Middle frontal gyrus (tissue), 1 donor: ENCODE data around the gene RPS4Y2.

Experiments used
- DNase-seq: peaks from one replicate; pipeline ENCODE4 v3.0.0-alpha.2; 2015; ENCODE audit warnings: low spot score; ENCODE audit errors: extremely low spot score

RPS4Y2 gene

GRCh38 chrY:20755808-20756207 is at the start of gene RPS4Y2:
Gene RPS4Y2, plus strand, starts transcription at chrY:20756108. Its CDS starts 56 bp downstream, at chrY:20756164.
- DNase-seq = no peak

- no peak for DNase-seq
Observed at GRCh38 chrY:20714391-20714790, 41.5 kb upstream of the RPS4Y2 start.

DNA sequence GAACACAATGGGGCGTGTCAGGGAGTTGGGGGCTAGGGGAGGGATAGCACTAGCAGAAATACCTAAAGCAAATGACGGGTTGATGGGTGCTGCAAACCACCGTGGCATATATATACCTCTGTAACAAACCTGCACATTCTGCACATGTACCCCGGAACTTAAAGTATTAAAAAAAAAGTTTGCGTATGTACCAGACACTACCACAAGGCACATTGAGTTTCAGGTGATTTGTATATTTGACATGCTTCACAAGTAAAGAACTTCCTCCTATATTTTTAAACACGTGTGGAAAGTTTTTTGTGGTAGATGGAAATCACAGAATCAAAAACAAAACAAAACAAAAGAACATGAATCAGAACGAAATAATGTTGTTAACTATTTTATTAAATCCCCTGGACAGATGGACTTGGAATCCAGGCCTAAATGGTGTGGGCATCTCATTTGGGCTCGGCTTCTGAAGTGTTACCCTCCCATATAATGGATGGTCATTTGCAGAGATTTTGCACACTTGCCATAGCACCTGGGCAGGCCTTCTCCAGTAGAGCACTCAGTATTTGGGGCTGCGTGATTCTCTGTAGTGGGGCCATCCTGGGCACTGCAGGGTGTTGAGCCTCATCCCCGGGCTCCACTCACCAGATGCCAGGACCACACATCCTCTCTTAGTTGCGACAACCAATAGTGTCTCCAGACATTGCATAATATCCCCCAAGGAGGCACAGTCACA is 29.6 kb upstream of the RPS4Y2 start:
- no peak for DNase-seq

DNA sequence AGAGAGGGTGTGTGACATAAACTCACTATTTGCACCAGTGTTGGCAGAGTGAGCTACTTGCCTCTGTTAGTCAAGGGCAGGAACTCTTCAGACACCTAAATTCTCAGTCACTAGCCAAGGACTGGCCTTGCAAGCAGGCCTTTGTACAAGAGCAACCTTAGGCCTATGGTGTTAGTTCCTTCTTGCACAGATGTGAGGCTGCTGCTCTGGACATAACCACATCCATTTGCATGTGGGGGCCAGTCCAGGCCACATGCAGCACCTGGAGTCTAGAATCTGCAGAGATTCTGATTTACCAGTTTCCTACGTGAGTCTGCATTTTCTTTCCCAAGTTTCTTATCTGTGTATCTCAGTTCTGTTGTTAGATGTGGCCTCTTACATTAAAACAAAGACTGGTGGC is 20.7 kb upstream of the RPS4Y2 start:
- no peak for DNase-seq

- DNase-seq = no peak
Observed at GRCh38 chrY:20739806-20740205, 16.1 kb upstream of the RPS4Y2 start.

DNA sequence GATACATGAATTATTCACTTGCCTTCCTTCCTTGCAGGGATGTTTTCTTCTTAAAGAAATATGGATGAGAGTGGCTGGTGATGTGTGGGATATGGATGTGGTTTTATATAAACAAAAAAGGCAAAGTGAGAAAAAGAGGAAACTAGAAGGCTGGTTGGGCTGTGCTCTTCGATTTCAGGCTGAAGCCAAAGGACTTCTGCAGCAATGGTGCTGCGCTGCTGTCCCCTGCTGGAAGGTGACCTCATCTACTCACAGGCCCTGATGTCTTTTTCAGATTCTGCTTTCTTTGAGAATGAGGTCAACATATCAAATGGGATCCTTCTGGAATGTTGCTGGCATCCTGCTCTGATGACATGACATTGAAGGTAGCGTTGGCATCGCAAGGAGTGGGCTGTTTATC is 15.3 kb upstream of the RPS4Y2 start:
- DNase-seq = no peak

DNA sequence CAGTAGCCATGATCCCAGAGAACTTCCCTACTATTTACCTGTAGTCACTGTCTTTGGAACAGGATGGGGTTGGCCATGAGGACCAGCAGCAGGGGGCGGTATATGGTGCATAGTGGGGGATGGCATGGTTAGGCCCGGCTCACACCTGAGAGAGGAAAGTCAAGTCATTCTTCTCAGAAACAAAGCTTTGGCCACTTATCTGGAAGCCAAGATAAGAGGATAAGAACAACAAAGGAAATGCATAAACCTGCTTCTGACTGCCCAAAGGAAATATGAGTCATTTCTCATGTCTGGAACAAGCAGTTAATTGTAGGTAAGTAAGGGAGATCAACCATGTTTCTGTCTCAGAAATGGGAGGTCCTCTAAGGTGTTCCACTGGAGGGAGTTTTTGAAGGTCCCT is 10.8 kb upstream of the RPS4Y2 start:
- no peak for DNase-seq

DNA sequence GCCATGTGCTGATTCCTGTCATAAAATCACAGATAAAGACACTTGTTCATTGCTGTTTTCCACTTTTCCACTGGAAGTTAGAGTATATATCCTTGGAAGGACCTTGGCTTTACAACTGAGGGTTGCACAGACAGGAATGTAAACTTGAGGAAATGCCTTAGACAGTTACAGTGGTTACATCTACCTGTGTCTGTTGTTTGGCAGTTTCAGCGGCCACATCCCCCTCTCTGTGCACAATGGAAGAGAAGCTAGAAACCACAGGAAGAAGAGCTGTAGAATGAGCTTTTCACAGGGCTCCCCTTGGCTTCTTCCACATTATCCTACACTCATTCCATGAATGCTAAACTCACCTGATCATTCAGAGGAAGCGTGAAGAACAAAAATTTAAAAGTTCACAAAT is 9.0 kb upstream of the RPS4Y2 start:
- no peak for DNase-seq

DNA sequence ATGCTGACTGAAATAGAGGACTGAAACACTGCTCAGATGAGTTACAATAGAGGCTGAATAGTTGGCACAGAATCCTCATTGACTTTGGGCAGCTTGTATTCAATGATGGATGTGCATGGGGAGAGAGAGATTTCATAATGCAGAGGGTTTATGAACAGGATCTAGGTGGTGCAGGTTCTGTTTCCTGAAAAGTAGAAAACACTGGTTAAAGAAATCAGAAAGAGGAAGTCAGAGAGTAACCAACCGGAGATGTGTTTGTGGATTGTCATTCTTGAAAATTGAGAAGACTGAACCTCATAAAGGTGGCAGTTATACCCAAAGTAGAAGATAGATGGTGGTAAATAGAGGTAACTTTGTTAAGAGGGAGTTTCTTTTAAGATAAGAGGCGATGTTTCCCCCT is 8.0 kb downstream of the RPS4Y2 start:
- no peak for DNase-seq

GRCh38 chrY:20765117-20765516 is 9.2 kb downstream of the RPS4Y2 start:
- DNase-seq = no peak

DNA sequence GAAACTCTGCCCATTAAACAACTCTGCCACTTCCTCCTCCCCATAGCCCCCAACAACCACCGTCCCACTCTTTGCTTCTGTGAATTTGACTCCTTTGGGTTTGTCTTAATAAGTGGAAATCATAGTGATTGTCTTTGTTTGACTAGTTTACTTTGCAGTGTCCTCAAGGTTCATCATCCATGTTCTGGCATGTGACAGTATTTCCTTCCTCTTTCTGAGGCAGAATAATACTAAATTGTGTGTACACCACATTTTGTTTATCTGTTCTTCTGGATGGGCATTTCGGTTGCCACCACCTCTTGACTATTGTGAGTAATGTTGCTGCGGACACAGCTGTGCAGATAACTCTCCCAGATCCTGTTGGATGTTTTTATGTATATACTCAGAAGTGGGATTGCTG is 14.8 kb downstream of the RPS4Y2 start:
- DNase-seq = no peak

DNA sequence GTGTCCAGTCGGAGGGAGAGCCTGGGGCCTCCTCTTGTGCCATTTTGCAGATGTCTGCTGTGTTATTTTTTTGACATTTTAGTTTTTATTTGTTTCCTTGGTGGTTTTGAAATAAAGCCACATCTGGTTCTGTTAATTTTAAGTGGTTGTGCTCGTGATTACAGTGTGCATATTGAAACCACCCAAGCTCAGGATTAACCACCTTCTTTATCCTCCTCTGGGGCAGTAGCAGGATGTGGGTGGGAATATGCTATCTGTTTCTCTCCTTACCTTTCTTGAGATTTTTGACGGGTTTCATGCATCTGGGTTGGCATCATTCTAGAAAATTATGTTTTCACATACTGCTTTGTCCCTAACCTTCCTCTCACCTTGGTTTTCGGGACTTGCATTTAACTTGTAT is 20.2 kb downstream of the RPS4Y2 start:
- DNase-seq = no peak

DNA sequence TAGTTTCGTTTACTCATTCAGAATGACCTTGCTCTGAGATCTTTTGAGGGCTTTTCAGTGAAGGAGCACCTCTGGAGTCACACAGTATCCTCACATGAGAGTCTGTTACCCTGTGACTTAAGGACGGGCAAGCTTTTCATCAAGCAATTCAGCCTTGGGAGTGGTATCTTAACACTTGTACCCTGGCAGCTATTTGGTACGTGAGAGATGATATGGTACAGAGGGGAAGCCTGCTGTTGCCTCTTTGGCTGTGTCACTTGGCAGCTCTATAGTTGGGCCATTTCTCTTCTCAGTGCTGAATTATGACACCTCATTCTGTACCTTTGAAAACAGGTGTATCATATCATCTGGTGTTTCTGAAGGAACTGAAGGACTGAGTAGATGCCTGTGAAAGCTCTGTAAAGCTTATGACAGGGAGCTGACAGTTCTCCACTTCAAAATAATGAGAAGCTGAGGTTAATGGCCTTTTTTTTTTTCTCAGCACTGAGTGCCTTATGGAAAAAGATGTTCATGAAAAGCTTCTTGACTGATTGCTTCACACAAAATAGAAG is 24.3 kb downstream of the RPS4Y2 start:
- no peak for DNase-seq

GRCh38 chrY:20780776-20781175 is 24.9 kb downstream of the RPS4Y2 start:
- DNase-seq = no peak

DNA sequence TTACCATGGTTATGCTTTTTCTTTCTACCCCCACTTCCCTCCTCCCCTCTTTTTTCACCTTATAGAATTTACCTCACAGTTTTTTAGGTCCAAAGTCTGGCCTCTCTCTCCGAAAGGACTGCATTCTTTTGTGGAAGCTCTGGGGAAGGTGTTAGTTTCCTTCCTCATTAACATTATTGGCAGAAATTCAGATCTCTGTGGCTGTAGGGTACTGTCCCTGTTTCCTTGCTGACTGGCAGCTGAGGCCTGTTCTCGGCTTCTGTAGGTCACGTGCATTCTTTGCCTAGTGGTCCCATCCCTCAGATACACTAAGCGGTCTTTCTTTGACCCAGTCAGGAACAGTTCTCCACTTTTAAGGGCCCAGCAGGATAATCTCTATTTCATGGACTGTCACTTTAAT is 25.5 kb downstream of the RPS4Y2 start:
- no peak for DNase-seq

DNA sequence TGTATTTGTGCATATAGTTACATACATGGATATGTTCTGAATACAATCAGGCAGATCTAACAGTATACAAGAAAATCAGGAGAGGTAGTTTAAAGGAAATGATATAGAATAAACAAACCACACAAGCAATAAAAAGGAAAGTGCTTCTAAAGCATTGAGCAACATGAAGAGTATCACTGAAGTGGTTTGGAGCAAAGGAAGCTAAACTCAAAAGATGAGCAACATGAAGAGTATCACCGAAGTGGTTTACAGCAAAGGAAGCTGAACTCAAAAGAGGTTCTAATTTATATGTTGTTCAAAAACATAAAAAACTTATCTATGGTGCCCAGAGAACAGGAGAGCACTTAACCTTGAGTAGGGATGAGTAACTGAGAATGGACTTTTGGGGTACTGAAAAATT is 29.1 kb downstream of the RPS4Y2 start:
- DNase-seq = no peak

- DNase-seq = no peak
Observed at GRCh38 chrY:20787076-20787475, 31.2 kb downstream of the RPS4Y2 start.

DNA sequence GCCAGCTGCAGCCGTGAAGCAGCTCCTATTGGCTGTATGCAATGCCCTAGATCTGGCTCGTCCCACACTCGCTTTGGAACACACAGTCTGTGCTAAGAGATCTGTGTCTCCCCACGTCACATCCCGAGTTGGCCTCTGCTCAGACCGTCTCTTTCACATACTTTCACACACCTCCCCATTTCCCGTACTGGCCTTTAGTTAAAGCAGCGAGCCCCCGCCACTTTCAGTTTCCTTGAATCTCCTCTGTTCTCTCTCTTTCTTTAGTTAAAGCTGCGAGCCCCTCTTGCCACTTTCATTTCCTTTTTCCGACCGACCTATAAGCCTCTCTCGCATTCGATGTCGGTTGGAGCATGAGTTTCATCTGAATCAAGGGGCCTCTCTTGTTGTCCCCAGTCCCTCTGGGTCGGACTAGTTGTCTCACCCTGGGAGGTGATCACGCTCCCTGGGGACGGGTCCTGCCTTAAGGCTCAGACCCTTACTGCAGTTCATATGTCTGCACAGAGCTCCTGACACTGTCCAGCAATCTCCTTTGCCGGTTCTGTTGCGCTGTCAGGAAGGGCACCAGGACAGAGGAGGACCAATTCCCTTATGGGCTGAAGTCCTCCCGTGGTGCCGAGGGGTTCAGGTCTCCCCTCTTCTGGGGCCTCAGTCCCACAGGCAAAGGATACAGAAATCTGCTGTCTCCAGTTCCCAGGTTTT is 42.6 kb downstream of the RPS4Y2 start:
- DNase-seq = no peak

GRCh38 chrY:20802659-20803058 is 46.8 kb downstream of the RPS4Y2 start:
- DNase-seq = no peak

DNA sequence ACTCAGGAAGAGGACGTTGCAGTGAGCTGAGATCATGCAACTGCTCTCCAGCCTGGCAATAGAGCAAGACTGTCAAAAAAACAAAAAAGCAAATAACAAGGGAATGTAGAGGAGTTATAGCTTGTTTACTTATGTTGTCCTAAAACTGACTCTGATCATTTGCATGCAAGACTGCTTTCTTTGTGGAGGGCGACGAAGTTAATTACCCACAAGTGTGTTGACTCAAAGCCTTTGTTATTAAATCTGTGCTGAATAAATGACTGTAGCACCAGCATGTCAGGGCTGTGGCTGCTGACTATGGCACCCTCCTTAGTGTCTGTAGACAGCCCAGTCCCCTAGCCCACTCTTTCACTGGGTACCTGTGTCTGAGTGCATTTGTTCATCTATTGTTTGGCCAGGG is 50.3 kb downstream of the RPS4Y2 start:
- DNase-seq = no peak

- DNase-seq = no peak
Observed at GRCh38 chrY:20813459-20813858, 57.6 kb downstream of the RPS4Y2 start.

DNA sequence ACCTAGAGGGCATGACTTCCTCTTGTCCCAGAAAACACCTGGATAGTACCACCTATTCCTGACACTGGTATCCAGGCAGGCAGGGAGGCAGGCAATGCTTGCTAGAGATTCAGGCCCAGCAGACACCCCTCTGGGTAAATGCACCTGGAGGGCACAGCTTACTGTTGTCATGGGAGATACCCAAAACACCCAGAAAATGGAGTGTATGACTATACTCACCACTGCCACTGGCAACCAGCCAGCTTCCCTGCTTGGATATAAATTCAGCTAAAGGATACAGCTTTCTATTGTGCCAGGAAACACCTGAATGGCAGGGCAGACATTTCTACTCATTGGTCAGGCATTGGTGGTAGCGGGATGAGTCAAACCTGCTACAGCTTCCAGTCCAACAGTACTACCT is 58.9 kb downstream of the RPS4Y2 start:
- no peak for DNase-seq

DNA sequence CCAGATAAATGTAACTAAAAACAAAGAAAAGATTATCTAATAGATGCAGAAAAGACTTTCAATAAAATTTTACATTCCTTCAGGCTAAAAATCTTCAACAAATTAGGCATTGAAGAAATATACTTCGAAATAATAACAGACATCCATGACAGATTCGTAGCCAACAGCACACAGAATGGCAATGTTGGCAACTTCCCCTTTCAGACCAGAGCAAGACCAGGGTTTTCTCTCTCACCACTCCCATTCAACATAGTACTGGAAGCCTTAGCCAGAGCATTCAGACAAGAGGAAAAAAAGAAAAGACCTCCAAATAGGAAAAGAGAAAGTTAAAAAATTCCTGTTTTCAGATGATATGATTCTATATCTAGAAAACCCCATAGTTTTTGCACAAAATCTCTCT is 61.2 kb downstream of the RPS4Y2 start:
- DNase-seq = no peak
